OCI-LY3 (cell line): ENCODE measurements around the gene MAN1B1.

Experiments
- H2AFZ ChIP-seq: fragments of 200-600, 300-600 bp; shearing (Covaris generic); 2 replicates; pipeline ENCODE4 v1.6.0; 2014; ENCODE audit warnings: antibody characterized with exemption, low read depth, low read length
- H3K27ac ChIP-seq: fragments of 200-600, 300-600 bp; sonication (generic); 2 replicates; pipeline ENCODE4 v1.5.1; 2014; ENCODE audit warnings: mild to moderate bottlenecking, low read length, moderate library complexity, mixed read lengths
- H3K27me3 ChIP-seq: fragments of 200-600, 300-600 bp; sonication (generic); 2 replicates; pipeline ENCODE4 v1.6.1; 2014; ENCODE audit warnings: low read depth, low read length, mixed read lengths
- H3K36me3 ChIP-seq: fragments of 200-600, 300-600 bp; sonication (generic); replicated peaks from 2 replicates; pipeline ENCODE3; 2014; ENCODE audit warnings: low read depth, low read length, mixed read lengths
- H3K4me1 ChIP-seq: fragments of 300-600, 200-600 bp; sonication (generic); 2 replicates; pipeline ENCODE4 v1.6.1; 2014; ENCODE audit warnings: low read length, mixed read lengths
- H3K4me2 ChIP-seq: fragments of 200-600, 300-600 bp; sonication (generic); 2 replicates; pipeline ENCODE4 v1.6.1; 2014; ENCODE audit warnings: low read length, mixed read lengths
- H3K4me3 ChIP-seq: fragments of 300-600, 200-600 bp; sonication (generic); 2 replicates; pipeline ENCODE4 v1.5.1; 2014; ENCODE audit warnings: antibody characterized with exemption, mild to moderate bottlenecking, low read length, moderate library complexity
- H3K79me2 ChIP-seq: fragments of 300-600, 200-600 bp; shearing (Covaris generic); 2 replicates; pipeline ENCODE4 v1.6.1; 2014; ENCODE audit warnings: mild to moderate bottlenecking, low read length, mixed read lengths
- H3K9ac ChIP-seq: fragments of 300-600, 200-600 bp; shearing (Covaris generic); 2 replicates; pipeline ENCODE4 v1.6.0; 2014; ENCODE audit warnings: mild to moderate bottlenecking, low read length, moderate library complexity
- H3K9me3 ChIP-seq: fragments of 200-600, 300-600 bp; shearing (Covaris generic); 2 replicates; pipeline ENCODE4 v1.6.1; 2014; ENCODE audit warnings: low read length, mixed read lengths; ENCODE audit not compliant: insufficient read depth
- H4K20me1 ChIP-seq: fragments of 200-600, 300-600 bp; sonication (generic); 2 replicates; pipeline ENCODE4 v1.6.1; 2016; ENCODE audit warnings: low read length, mixed read lengths; ENCODE audit not compliant: insufficient read depth
- CTCF ChIP-seq: fragments of 200-600, 300-600 bp; sonication (generic); IDR thresholded peaks from 2 replicates; pipeline ENCODE4 v1.5.1; 2014; ENCODE audit warnings: antibody characterized with exemption, low read length, low read depth
- EZH2phosphoT487 ChIP-seq: fragments of 200-600 bp; shearing (Covaris generic); IDR thresholded peaks from 2 replicates; pipeline ENCODE4 v1.6.1; 2018; ENCODE audit warnings: antibody characterized with exemption, mixed run types, low read depth

Gene MAN1B1

GRCh38 chr9:137096785-137097546, 10.2 kb downstream of the MAN1B1 start:
- no peak for TF ChIP-seq CTCF
- TF ChIP-seq EZH2phosphoT487 = no peak
- Histone ChIP-seq H3K4me3 (no peak overlapping the region), H3K9ac (no peak overlapping the region), H3K36me3 (peaks cover 38% of the 10 kb centered on the region), H3K27ac (no peak overlapping the region), H3K4me2 (no peak overlapping the region), H3K27me3 (no peaks in the 10 kb centered on the region), H4K20me1 (no peaks in the 10 kb centered on the region), H3K79me2 (no peaks in the 10 kb centered on the region), H2AFZ (no peak overlapping the region), H3K4me1 (peaks cover 14% of the 10 kb centered on the region), H3K9me3 (peaks cover 7% of the 10 kb centered on the region)

- no peaks in the 10 kb centered on the region for H3K79me2 ChIP-seq
- H3K27me3 ChIP-seq = no peaks in the 10 kb centered on the region
- H4K20me1 ChIP-seq = no peaks in the 10 kb centered on the region
- peaks cover 43% of the 10 kb centered on the region for H3K36me3 ChIP-seq
- peaks cover 14% of the 10 kb centered on the region for H3K4me1 ChIP-seq
- no peak overlapping the region for H3K9ac ChIP-seq
- H3K4me2 ChIP-seq = no peak overlapping the region
- no peak overlapping the region for H3K27ac ChIP-seq
- H2AFZ ChIP-seq = no peak overlapping the region
- no peak for TF ChIP-seq CTCF
- TF ChIP-seq EZH2phosphoT487 = no peak
- peaks cover 15% of the 10 kb centered on the region for H3K9me3 ChIP-seq
- H3K4me3 ChIP-seq = no peak overlapping the region
These were observed 11.1 kb downstream of the MAN1B1 start for GRCh38 chr9:137097761-137098462.

GRCh38 chr9:137099231-137099630, 12.4 kb downstream of the MAN1B1 start:
- Histone ChIP-seq H3K27me3 (no peaks in the 10 kb centered on the region), H3K9me3 (peaks cover 17% of the 10 kb centered on the region), H3K4me2 (no peak overlapping the region), H3K9ac (no peak overlapping the region), H3K4me1 (peaks cover 14% of the 10 kb centered on the region), H3K36me3 (peaks cover 53% of the 10 kb centered on the region), H3K27ac (no peak overlapping the region), H4K20me1 (no peaks in the 10 kb centered on the region), H2AFZ (no peak overlapping the region), H3K79me2 (no peaks in the 10 kb centered on the region), H3K4me3 (no peak overlapping the region)
- TF ChIP-seq EZH2phosphoT487 (no peak), CTCF (no peak)

- H3K4me1 ChIP-seq = no peaks in the 10 kb centered on the region
- H3K4me2 ChIP-seq = no peak overlapping the region
- TF ChIP-seq CTCF = no peak
- TF ChIP-seq EZH2phosphoT487 = no peak
- no peaks in the 10 kb centered on the region for H4K20me1 ChIP-seq
- no peak overlapping the region for H3K27ac ChIP-seq
- H3K9ac ChIP-seq = no peak overlapping the region
- H3K36me3 ChIP-seq = peaks cover 54% of the 10 kb centered on the region
- peaks cover 17% of the 10 kb centered on the region for H3K9me3 ChIP-seq
- H3K27me3 ChIP-seq = no peaks in the 10 kb centered on the region
- no peaks in the 10 kb centered on the region for H3K79me2 ChIP-seq
- no peak overlapping the region for H2AFZ ChIP-seq
- no peak overlapping the region for H3K4me3 ChIP-seq
These were observed 16.6 kb downstream of the MAN1B1 start for GRCh38 chr9:137103206-137103999.
